NCI-H2029 treated with DMSO at 0.1 percent for 48 hours (cell line): ENCODE measurements around the gene VSIG2.

Experiments used
- DNase-seq: peaks from one replicate; lab custom pipeline; 2025; lab: John Stamatoyannopoulos, UW

VSIG2 gene

DNA sequence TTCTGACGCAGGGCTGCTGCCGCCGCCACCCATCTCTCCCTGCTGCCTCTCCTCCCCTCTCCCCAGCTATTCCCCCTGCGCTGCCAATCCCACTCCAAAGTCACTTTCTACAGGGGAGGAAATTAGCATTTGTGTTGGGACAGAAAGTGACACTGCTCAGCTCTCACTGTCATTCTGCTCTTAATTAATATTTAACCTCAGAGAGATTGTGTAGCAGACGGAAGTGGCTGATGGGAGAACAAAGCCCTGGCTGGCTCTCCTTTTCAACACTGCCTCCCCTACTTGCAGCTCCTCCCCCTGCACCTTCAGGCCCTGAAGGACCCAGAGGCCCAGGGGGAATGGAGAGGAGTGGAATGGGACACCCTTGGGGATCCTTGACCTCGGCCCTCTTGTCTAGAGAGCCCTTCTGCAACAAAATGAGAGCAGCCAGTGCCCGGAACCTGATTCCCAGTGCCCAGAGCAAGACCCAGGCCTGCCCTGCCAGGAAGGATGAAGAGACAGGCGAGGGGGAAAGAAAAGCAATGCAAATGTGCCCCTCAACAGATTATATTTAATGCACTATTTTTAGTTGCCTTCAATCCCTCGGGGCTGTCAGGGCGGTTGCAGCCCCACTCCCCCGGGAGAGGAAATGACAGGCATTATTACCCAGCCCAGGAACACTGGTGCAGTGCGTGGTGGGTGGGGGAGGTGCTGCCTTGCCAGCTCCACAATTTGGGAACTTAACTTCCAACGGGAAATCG lies 26.9 kb downstream of the VSIG2 start:
- no peak for DNase-seq

DNA sequence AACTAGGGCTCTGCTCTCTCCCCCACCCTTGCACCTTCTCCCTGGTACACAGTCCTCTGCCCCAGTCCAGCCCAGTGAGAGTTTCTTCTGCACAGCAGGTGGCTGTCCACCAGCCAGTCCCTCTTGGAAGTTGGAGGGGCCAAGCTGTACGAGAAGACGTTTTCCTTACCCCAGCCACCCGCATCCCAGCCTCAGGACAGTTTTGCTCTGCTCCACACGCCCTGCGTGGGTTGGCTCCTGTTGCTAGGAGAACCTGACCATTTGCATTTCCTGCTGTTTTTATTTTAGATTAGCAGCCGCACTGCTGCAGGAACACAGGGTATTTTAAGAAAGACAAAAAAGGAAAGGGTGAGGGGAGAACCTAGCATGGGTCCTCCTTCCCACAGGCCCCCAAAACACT lies 29.9 kb downstream of the VSIG2 start:
- DNase-seq, result no peak

DNA sequence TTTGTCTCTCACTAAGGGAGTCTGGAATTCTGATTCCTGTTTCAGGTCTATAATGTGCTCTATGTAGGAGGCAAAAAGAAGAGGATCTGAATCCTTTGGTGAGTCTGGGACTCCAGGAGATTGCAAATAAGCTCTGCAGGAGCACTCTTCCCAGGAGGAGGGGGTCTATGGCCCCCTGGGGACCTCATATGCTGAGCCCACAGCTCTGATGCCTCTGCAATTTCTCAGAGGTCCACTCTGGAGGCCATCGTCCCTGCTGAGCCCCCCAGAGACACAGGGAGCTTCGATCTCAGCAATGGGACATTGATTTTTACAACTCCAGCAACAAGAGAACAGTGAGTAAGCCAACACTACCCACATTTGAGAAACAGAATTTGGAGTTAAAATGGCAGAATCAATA lies 32.5 kb downstream of the VSIG2 start:
- DNase-seq, result no peak

DNA sequence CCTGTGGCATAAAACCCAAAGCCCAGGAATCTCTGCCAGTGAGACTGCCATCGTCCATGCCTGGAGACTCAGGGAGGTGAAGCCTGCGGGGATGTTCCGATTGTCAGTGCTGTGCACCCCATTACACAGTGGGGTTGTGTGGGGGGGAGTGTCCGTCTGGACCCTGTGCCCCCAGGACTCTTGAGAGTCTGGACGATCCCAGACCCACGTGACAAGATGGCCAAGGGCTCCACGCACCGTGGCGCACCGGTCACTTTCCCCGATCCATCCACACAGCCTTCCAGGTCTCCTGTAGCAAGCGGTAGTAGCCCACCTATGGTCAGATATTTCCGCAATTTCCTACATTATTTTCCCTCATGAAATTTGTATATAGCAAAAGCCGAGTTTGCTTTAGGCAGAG lies 33.3 kb downstream of the VSIG2 start:
- DNase-seq, result no peak

DNA sequence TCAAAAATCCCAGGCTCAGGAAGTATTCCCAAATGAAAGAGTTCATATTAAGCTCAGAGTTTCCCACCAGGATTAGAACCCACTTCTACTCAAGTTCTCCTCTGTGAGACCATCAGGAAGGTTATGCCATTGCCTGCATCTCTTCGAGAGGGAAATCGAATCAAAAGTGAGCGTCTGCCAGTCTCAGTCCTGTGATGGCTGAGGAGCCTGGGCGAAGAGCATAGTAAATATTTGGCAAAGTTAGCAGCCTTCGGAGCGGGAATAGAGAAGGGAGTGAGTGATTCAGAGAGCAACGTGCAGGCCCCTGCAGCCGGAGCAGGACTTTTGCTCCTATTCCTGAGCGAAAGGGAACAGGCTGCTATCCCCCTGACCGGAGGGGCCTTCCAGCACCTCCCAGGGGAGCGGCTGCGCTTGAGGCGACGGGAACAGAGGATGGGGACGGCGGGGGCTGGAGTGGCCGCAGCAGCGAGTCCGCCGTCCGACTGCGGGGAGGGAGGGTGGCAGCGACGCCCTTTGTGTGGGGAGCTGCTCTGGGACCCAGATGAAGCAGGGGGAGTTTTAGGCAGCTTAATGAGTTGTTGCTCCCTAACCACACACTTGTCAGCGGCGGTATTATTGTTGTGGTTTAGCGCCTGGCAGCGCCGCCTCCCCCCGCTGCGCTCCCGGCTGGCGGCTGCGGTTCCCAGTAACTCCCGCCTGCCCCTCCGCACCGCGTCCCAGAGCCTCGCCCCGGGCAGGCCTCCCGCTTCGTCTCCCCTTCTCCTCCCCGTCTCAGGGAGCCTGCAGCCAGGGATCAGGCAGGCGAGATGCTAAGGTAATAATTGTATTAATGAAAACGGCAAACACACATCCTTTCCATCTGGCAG lies 34.0 kb downstream of the VSIG2 start:
- peak; percentile 1 for DNase-seq

DNA sequence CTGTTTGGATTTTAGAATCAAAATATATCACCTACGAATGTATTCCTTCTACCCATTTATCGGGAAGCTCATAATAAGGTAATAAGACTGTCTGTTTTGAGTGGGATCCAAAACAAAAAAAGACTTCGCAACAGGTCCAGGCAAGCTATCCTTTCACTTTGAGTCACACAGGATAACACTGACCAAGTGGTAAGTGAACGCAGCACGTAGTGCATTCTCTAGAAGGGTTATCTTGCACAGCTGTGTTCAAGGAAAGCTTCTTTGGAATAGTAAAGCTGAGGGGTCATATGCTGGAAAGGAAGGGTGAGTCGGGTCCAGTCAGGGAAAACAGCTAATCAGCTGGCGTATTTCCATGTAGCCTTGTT lies 34.7 kb downstream of the VSIG2 start:
- DNase-seq, result no peak

DNA sequence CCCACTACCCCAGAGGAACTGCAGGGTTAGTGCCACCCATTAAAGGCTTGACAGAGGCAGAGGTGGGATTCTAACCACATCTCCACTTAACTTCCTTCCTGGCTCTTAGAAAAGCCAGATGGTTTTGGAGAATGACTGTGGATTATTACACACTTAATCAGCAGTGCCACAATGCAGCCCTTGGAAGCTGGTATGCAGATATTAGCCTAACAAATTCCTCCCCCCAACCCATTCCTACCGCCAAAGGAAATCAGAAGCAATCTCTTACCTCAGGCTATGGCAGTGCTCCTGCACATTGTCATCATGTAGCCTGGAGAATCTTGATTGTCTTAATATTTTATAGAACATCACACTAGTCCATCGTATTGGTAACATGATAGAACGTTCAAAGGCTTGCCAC lies 35.5 kb downstream of the VSIG2 start:
- DNase-seq, result no peak

DNA sequence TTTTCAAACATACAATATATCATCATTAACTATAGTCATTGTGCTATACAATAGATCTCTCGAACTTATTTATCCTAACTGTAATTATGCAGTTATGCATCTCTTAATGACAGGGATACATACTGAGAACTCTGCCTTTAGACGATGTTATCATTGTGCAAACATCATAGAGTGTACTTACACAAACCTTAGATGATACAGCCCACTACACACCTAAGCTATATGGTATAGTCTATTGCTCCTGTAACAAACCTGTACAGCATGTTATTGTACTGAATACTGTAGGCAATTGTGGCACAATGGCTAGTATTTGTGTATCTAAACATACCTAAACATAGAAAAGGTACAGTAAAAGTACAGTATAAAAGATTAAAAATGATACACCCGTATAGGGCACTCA lies 39.7 kb downstream of the VSIG2 start:
- no peak for DNase-seq

DNA sequence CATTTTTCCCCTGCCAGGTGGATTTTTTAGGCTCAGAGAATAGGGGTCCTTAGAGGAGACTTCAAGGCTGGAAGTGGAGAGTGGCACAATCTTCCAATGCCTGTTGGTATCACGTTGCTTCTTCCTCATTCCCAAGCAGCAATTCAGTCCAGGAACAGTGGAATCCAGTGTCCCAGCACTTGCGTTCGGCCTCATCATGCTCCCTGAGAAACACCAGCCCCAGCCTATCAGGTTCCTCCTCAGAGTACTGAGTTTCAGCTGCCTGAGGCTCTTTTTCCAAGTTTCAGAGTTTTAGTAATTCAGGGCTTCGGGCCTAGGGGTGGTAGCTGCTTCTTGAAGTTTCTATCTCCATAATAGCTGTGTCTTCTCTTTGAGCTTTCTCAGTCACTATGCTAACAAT lies 44.2 kb downstream of the VSIG2 start:
- no peak for DNase-seq

DNA sequence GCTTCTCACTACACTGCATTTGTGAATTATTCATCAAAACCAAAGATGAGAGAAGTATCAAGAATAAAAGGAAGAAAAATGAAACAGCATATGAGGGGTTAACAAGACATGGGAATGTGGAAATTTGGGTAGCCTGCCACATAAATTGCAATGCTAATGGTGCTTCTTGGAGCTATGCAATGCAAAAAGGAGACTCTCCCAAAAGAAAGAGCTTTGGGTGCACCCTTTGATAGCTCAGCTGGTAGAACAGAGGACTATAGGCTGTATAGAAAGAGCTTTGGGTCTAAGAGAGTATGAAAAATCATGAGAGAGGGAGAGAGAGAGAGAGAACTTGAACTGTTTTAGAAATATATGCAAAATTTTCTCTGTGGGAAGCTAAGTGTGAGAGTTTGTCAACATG lies 52.0 kb downstream of the VSIG2 start:
- no peak for DNase-seq

DNA sequence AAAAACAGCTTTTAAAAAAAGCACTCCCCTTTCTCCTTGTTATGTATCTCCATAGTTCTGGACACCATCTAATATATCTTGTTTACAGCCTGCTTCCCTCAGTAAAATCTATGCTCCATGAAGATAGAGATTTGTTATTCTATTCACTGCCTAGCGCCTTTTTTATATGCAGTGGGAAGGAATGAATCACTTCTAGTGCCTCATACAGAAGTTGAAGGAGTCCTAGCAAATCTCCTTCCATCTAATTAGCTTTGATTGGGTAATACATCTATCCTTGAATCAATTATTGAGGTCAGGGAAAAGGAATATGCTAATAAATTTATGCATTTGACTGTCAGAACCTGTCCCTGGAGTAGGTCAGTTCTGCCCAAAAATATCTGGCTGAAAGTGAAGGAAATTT lies 52.5 kb downstream of the VSIG2 start:
- DNase-seq, result no peak
